Gastrocnemius medialis (tissue), 4 donors: ENCODE data around the gene PSMC6.

Experiments used
- POLR2A ChIP-seq, 2 donors: fragments of 450-650 bp; IDR thresholded peaks; one replicate each; pipeline ENCODE4 v1.6.1; 2017; ENCODE audit warnings: antibody characterized with exemption in 2 of 2, mild to moderate bottlenecking in 2 of 2, moderate library complexity in 2 of 2
- TF ChIP-seq, protein P1 (sequence below), 5 experiments: fragments of 450-650 bp in 3 of 5; fragments of 200-600 bp in 2 of 5; sonication (generic) in 2 of 5; IDR thresholded peaks in 4 of 5; conservative IDR thresholded peaks in 1 of 5; 1 replicate in 4 of 5; 2 replicates in 1 of 5; pipeline ENCODE4 v1.5.1; 2016 to 2019; ENCODE audit warnings: antibody characterized with exemption in 5 of 5, mild to moderate bottlenecking in 3 of 5, moderate library complexity in 3 of 5

DNA sequence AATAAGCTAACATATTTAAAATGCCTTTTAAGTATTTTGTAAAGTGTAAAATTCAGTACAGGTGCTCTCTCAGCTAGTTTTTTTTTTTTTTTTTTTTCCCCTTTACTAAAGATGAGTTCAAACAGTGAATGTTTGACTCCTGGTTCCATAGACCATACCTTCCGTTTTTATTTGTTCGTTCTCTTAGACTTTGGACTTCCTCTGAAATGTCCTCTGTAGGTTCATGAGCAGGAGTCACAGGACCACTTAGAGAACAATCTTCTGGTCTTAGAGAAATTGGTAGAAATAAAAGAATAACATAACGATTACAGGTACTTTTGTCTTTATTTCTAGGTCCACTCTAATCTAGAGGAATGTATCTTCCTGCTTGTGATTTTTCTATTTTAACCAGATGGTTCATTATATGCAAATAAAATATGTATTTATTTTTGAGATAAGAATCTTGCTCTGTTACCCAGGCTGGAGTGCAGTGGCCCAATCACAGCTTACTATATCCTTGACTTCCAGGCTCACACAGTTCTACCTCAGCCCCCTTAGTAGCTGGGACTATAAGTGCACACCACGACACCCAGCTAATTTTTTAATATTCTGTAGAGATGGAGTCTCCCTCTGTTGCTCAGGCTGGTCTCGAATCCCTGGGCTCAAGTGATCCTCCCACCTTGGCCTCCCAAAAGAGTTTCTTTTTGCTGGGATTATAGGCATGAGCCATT, 48.8 kb downstream of the PSMC6 start:
- TF ChIP-seq, protein P1, sequence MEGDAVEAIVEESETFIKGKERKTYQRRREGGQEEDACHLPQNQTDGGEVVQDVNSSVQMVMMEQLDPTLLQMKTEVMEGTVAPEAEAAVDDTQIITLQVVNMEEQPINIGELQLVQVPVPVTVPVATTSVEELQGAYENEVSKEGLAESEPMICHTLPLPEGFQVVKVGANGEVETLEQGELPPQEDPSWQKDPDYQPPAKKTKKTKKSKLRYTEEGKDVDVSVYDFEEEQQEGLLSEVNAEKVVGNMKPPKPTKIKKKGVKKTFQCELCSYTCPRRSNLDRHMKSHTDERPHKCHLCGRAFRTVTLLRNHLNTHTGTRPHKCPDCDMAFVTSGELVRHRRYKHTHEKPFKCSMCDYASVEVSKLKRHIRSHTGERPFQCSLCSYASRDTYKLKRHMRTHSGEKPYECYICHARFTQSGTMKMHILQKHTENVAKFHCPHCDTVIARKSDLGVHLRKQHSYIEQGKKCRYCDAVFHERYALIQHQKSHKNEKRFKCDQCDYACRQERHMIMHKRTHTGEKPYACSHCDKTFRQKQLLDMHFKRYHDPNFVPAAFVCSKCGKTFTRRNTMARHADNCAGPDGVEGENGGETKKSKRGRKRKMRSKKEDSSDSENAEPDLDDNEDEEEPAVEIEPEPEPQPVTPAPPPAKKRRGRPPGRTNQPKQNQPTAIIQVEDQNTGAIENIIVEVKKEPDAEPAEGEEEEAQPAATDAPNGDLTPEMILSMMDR (IDR thresholded peaks at IDR 0.05 in 4 of 5, conservative IDR thresholded peaks at IDR 0.05 in 1 of 5), result no peak
- TF ChIP-seq POLR2A (IDR thresholded peaks at IDR 0.05), result no peak
